ENCODE results near the gene ATP8A1.
A peak's percentile ranks its signal among the peaks of the same experiment; 100 is the strongest.

ATP8A1 gene

GRCh38 chr4:42561031-42561430 is 95.9 kb downstream of the ATP8A1 start:
- no peaks in the 10 kb centered on the region for H3K9me3 ChIP-seq (ENCODE audit: low read depth, low read length)
- no peaks in the 10 kb centered on the region for H3K36me3 ChIP-seq (ENCODE audit: insufficient read depth, low read length)
- TF ChIP-seq FOXP2 (optimal IDR thresholded peaks at IDR 0.05; ENCODE audit: control extremely low read depth, extremely low read length, insufficient read depth) (no peak), POLR2AphosphoS5 (IDR thresholded peaks at IDR 0.05; ENCODE audit: borderline replicate concordance, low read depth, low read length) (no peak), EZH2 (IDR thresholded peaks at IDR 0.05) (no peak)
- H3K27ac ChIP-seq = no peak overlapping the region
- DNase-seq (ENCODE audit: low read depth, low spot score) = no peak
- H3K9ac ChIP-seq (ENCODE audit: insufficient read length) = no peak overlapping the region
- H3K4me3 ChIP-seq = no peak overlapping the region

- Histone ChIP-seq H3K9me3 (ENCODE audit: low read depth, low read length) (no peaks in the 10 kb centered on the region), H3K4me3 (no peak overlapping the region), H3K9ac (ENCODE audit: insufficient read length) (no peak overlapping the region), H3K36me3 (ENCODE audit: insufficient read depth, low read length) (no peaks in the 10 kb centered on the region), H3K27ac (no peak overlapping the region)
- DNase-seq (ENCODE audit: low read depth, low spot score) = no peak
- TF ChIP-seq FOXP2 (optimal IDR thresholded peaks at IDR 0.05; ENCODE audit: control extremely low read depth, extremely low read length, insufficient read depth) (no peak), EZH2 (IDR thresholded peaks at IDR 0.05) (no peak), POLR2AphosphoS5 (IDR thresholded peaks at IDR 0.05; ENCODE audit: borderline replicate concordance, low read depth, low read length) (no peak)
Measured at GRCh38 chr4:42560467-42560861, 96.4 kb downstream of the ATP8A1 start.

GRCh38 chr4:42558156-42558555 is 98.7 kb downstream of the ATP8A1 start:
- Histone ChIP-seq H3K4me3 (no peak overlapping the region), H3K36me3 (ENCODE audit: insufficient read depth, low read length) (no peaks in the 10 kb centered on the region), H3K27ac (no peak overlapping the region), H3K9ac (ENCODE audit: insufficient read length) (no peak overlapping the region), H3K9me3 (ENCODE audit: low read depth, low read length) (no peaks in the 10 kb centered on the region)
- no peak for TF ChIP-seq FOXP2 (optimal IDR thresholded peaks at IDR 0.05; ENCODE audit: control extremely low read depth, extremely low read length, insufficient read depth)
- TF ChIP-seq POLR2AphosphoS5 (IDR thresholded peaks at IDR 0.05; ENCODE audit: borderline replicate concordance, low read depth, low read length) = no peak
- no peak for TF ChIP-seq EZH2 (IDR thresholded peaks at IDR 0.05)
- DNase-seq (ENCODE audit: low read depth, low spot score) = no peak

GRCh38 chr4:42555828-42556227 is 101.1 kb downstream of the ATP8A1 start:
- Histone ChIP-seq H3K9me3 (ENCODE audit: low read depth, low read length) (no peaks in the 10 kb centered on the region), H3K36me3 (ENCODE audit: insufficient read depth, low read length) (no peaks in the 10 kb centered on the region), H3K27ac (no peak overlapping the region), H3K4me3 (no peak overlapping the region), H3K9ac (ENCODE audit: insufficient read length) (no peak overlapping the region)
- no peak for DNase-seq (ENCODE audit: low read depth, low spot score)
- TF ChIP-seq POLR2AphosphoS5 (IDR thresholded peaks at IDR 0.05; ENCODE audit: borderline replicate concordance, low read depth, low read length) (no peak), FOXP2 (optimal IDR thresholded peaks at IDR 0.05; ENCODE audit: control extremely low read depth, extremely low read length, insufficient read depth) (no peak), EZH2 (IDR thresholded peaks at IDR 0.05) (no peak)

- Histone ChIP-seq H3K4me3 (no peak overlapping the region), H3K9ac (ENCODE audit: insufficient read length) (no peak overlapping the region), H3K27ac (no peak overlapping the region), H3K9me3 (ENCODE audit: low read depth, low read length) (no peaks in the 10 kb centered on the region), H3K36me3 (ENCODE audit: insufficient read depth, low read length) (no peaks in the 10 kb centered on the region)
- no peak for DNase-seq (ENCODE audit: low read depth, low spot score)
- TF ChIP-seq FOXP2 (optimal IDR thresholded peaks at IDR 0.05; ENCODE audit: control extremely low read depth, extremely low read length, insufficient read depth) = no peak
- TF ChIP-seq POLR2AphosphoS5 (IDR thresholded peaks at IDR 0.05; ENCODE audit: borderline replicate concordance, low read depth, low read length) = no peak
- TF ChIP-seq EZH2 (IDR thresholded peaks at IDR 0.05) = no peak
Measured at GRCh38 chr4:42554072-42554471, 102.8 kb downstream of the ATP8A1 start.

GRCh38 chr4:42549896-42550295 is 107.0 kb downstream of the ATP8A1 start:
- H3K27ac ChIP-seq = no peak overlapping the region
- H3K36me3 ChIP-seq (ENCODE audit: insufficient read depth, low read length) = no peaks in the 10 kb centered on the region
- H3K4me3 ChIP-seq = no peak overlapping the region
- TF ChIP-seq POLR2AphosphoS5 (IDR thresholded peaks at IDR 0.05; ENCODE audit: borderline replicate concordance, low read depth, low read length) (no peak), FOXP2 (optimal IDR thresholded peaks at IDR 0.05; ENCODE audit: control extremely low read depth, extremely low read length, insufficient read depth) (no peak), EZH2 (IDR thresholded peaks at IDR 0.05) (no peak)
- H3K9ac ChIP-seq (ENCODE audit: insufficient read length) = no peak overlapping the region
- H3K9me3 ChIP-seq (ENCODE audit: low read depth, low read length) = no peaks in the 10 kb centered on the region
- DNase-seq (ENCODE audit: low read depth, low spot score) = no peak

- Histone ChIP-seq H3K9ac (ENCODE audit: insufficient read length) (no peak overlapping the region), H3K9me3 (ENCODE audit: low read depth, low read length) (no peaks in the 10 kb centered on the region), H3K36me3 (ENCODE audit: insufficient read depth, low read length) (no peaks in the 10 kb centered on the region), H3K27ac (no peak overlapping the region), H3K4me3 (no peak overlapping the region)
- no peak for DNase-seq (ENCODE audit: low read depth, low spot score)
- TF ChIP-seq FOXP2 (optimal IDR thresholded peaks at IDR 0.05; ENCODE audit: control extremely low read depth, extremely low read length, insufficient read depth) = no peak
- no peak for TF ChIP-seq EZH2 (IDR thresholded peaks at IDR 0.05)
- no peak for TF ChIP-seq POLR2AphosphoS5 (IDR thresholded peaks at IDR 0.05; ENCODE audit: borderline replicate concordance, low read depth, low read length)
Measured at GRCh38 chr4:42547805-42548204, 109.1 kb downstream of the ATP8A1 start.

GRCh38 chr4:42543762-42544161 is 113.1 kb downstream of the ATP8A1 start:
- DNase-seq (ENCODE audit: low read depth, low spot score) = peak; percentile 26
- Histone ChIP-seq H3K9ac (ENCODE audit: insufficient read length) (peak overlapping the region; percentile 23), H3K4me3 (peak overlapping the region; percentile 23), H3K9me3 (ENCODE audit: low read depth, low read length) (no peaks in the 10 kb centered on the region), H3K27ac (peak overlapping the region; percentile 89), H3K36me3 (ENCODE audit: insufficient read depth, low read length) (no peaks in the 10 kb centered on the region)
- no peak for TF ChIP-seq EZH2 (IDR thresholded peaks at IDR 0.05)
- TF ChIP-seq FOXP2 (optimal IDR thresholded peaks at IDR 0.05; ENCODE audit: control extremely low read depth, extremely low read length, insufficient read depth) = no peak
- no peak for TF ChIP-seq POLR2AphosphoS5 (IDR thresholded peaks at IDR 0.05; ENCODE audit: borderline replicate concordance, low read depth, low read length)

- TF ChIP-seq POLR2AphosphoS5 (IDR thresholded peaks at IDR 0.05; ENCODE audit: borderline replicate concordance, low read depth, low read length) = no peak
- no peak for TF ChIP-seq EZH2 (IDR thresholded peaks at IDR 0.05)
- TF ChIP-seq FOXP2 (optimal IDR thresholded peaks at IDR 0.05; ENCODE audit: control extremely low read depth, extremely low read length, insufficient read depth) = no peak
- H3K27ac ChIP-seq = peak overlapping the region; percentile 89
- H3K36me3 ChIP-seq (ENCODE audit: insufficient read depth, low read length) = no peaks in the 10 kb centered on the region
- no peak overlapping the region for H3K9ac ChIP-seq (ENCODE audit: insufficient read length)
- 0 out of 2 replicates have a peak overlapping the region, but pooled peaks have one; percentile 1 for H3K4me3 ChIP-seq
- no peak for DNase-seq (ENCODE audit: low read depth, low spot score)
- no peaks in the 10 kb centered on the region for H3K9me3 ChIP-seq (ENCODE audit: low read depth, low read length)
Measured at GRCh38 chr4:42543126-42543525, 113.8 kb downstream of the ATP8A1 start.
